ENCODE results near the gene PAF1. TPM values are rescaled to one million over a fixed set of nuclear protein-coding genes. Genes with fewer than 3 reads are reported as not detected.

PAF1 gene
- total RNA-seq, 3 donors from 2014 or later: 48.0 to 50.8 (median 50.2) TPM

GRCh38 chr19:39403331-39404312 is 12.7 kb upstream of the PAF1 start:
- peaks cover 10% of the 10 kb centered on the region for H3K36me3 Mint-ChIP-seq (ENCODE audit: insufficient read depth)
- no peaks in the 10 kb centered on the region for H3K27me3 Mint-ChIP-seq (ENCODE audit: low read depth)
- DNase-seq: peak; percentile 93
- H3K4me3 Mint-ChIP-seq: peak overlapping the region; percentile 83
- H3K4me1 Mint-ChIP-seq (ENCODE audit: low read depth): peaks cover 68% of the 10 kb centered on the region
- no peaks in the 10 kb centered on the region for H3K9me3 Mint-ChIP-seq
- ATAC-seq: peak; percentile 36

GRCh38 chr19:39402346-39403300 is 11.7 kb upstream of the PAF1 start:
- H3K4me1 Mint-ChIP-seq (ENCODE audit: low read depth): peaks cover 72% of the 10 kb centered on the region
- H3K36me3 Mint-ChIP-seq (ENCODE audit: insufficient read depth): peaks cover 2% of the 10 kb centered on the region
- ATAC-seq (peak; percentile 3), DNase-seq (peak; percentile 77)
- no peaks in the 10 kb centered on the region for H3K9me3 Mint-ChIP-seq
- H3K4me3 Mint-ChIP-seq: peak overlapping the region; percentile 83
- H3K27me3 Mint-ChIP-seq (ENCODE audit: low read depth): no peaks in the 10 kb centered on the region

GRCh38 chr19:39401549-39402345 is 10.8 kb upstream of the PAF1 start:
- H3K4me1 Mint-ChIP-seq (ENCODE audit: low read depth): peaks cover 76% of the 10 kb centered on the region
- peaks cover 2% of the 10 kb centered on the region for H3K36me3 Mint-ChIP-seq (ENCODE audit: insufficient read depth)
- ATAC-seq (peak; percentile 56 to 66), DNase-seq (peak; percentile 74)
- no peaks in the 10 kb centered on the region for H3K27me3 Mint-ChIP-seq (ENCODE audit: low read depth)
- no peaks in the 10 kb centered on the region for H3K9me3 Mint-ChIP-seq
- peak overlapping the region; percentile 83 for H3K4me3 Mint-ChIP-seq

- DNase-seq (no peak), ATAC-seq (peak in 1 of 2 donors; percentile 0)
- H3K4me3 Mint-ChIP-seq: peak overlapping the region; percentile 83
- H3K4me1 Mint-ChIP-seq (ENCODE audit: low read depth): peaks cover 73% of the 10 kb centered on the region
- H3K27me3 Mint-ChIP-seq (ENCODE audit: low read depth): no peaks in the 10 kb centered on the region
- no peaks in the 10 kb centered on the region for H3K9me3 Mint-ChIP-seq
- peaks cover 2% of the 10 kb centered on the region for H3K36me3 Mint-ChIP-seq (ENCODE audit: insufficient read depth)
These were observed 10.2 kb upstream of the PAF1 start for GRCh38 chr19:39401070-39401548.

GRCh38 chr19:39400061-39400460 is 9.2 kb upstream of the PAF1 start:
- Mint-ChIP-seq H3K27me3 (ENCODE audit: low read depth) (no peaks in the 10 kb centered on the region), H3K4me1 (ENCODE audit: low read depth) (peaks cover 66% of the 10 kb centered on the region), H3K36me3 (ENCODE audit: insufficient read depth) (peaks cover 8% of the 10 kb centered on the region), H3K9me3 (no peaks in the 10 kb centered on the region), H3K4me3 (peak overlapping the region; percentile 38)
- DNase-seq (no peak), ATAC-seq (no peak)

GRCh38 chr19:39399668-39400050 is 8.8 kb upstream of the PAF1 start:
- Mint-ChIP-seq H3K36me3 (ENCODE audit: insufficient read depth) (peaks cover 10% of the 10 kb centered on the region), H3K9me3 (no peaks in the 10 kb centered on the region), H3K4me1 (ENCODE audit: low read depth) (peaks cover 62% of the 10 kb centered on the region), H3K27me3 (ENCODE audit: low read depth) (no peaks in the 10 kb centered on the region), H3K4me3 (peak overlapping the region; percentile 38)
- DNase-seq (no peak), ATAC-seq (no peak)

- Mint-ChIP-seq H3K9me3 (no peaks in the 10 kb centered on the region), H3K4me1 (ENCODE audit: low read depth) (peaks cover 62% of the 10 kb centered on the region), H3K27me3 (ENCODE audit: low read depth) (no peaks in the 10 kb centered on the region), H3K4me3 (peak overlapping the region; percentile 64), H3K36me3 (ENCODE audit: insufficient read depth) (peaks cover 16% of the 10 kb centered on the region)
- DNase-seq (peak; percentile 50), ATAC-seq (peak; percentile 10)
These were observed 7.5 kb upstream of the PAF1 start for GRCh38 chr19:39398297-39398864.

GRCh38 chr19:39397360-39398296 is 6.7 kb upstream of the PAF1 start:
- peaks cover 18% of the 10 kb centered on the region for H3K36me3 Mint-ChIP-seq (ENCODE audit: insufficient read depth)
- peak overlapping the region; percentile 64 for H3K4me3 Mint-ChIP-seq
- H3K4me1 Mint-ChIP-seq (ENCODE audit: low read depth): peaks cover 63% of the 10 kb centered on the region
- DNase-seq: peak; percentile 96
- peak; percentile 55 to 56 for ATAC-seq
- no peaks in the 10 kb centered on the region for H3K9me3 Mint-ChIP-seq
- H3K27me3 Mint-ChIP-seq (ENCODE audit: low read depth): no peaks in the 10 kb centered on the region

- H3K36me3 Mint-ChIP-seq (ENCODE audit: insufficient read depth): peaks cover 38% of the 10 kb centered on the region
- no peak for ATAC-seq
These were observed 505 bp downstream of the PAF1 start for GRCh38 chr19:39390451-39390750.

GRCh38 chr19:39389631-39390414 is 1.1 kb downstream of the PAF1 start:
- Mint-ChIP-seq H3K4me3 (peak overlapping the region; percentile 99), H3K36me3 (ENCODE audit: insufficient read depth) (peaks cover 38% of the 10 kb centered on the region), H3K27me3 (ENCODE audit: low read depth) (no peaks in the 10 kb centered on the region), H3K9me3 (no peaks in the 10 kb centered on the region), H3K4me1 (ENCODE audit: low read depth) (peaks cover 35% of the 10 kb centered on the region)
- ATAC-seq: no peak
- no peak for DNase-seq

More at GRCh38 chr19:39390451-39390750, 505 bp downstream of the PAF1 start:
- peak; percentile 81 for DNase-seq
- H3K4me1 Mint-ChIP-seq (ENCODE audit: low read depth): peaks cover 37% of the 10 kb centered on the region
- H3K27me3 Mint-ChIP-seq (ENCODE audit: low read depth): no peaks in the 10 kb centered on the region
- H3K9me3 Mint-ChIP-seq: no peaks in the 10 kb centered on the region
- H3K4me3 Mint-ChIP-seq: peak overlapping the region; percentile 99

GRCh38 chr19:39388657-39389056 is 2.2 kb downstream of the PAF1 start:
- Mint-ChIP-seq H3K4me1 (ENCODE audit: low read depth) (peaks cover 30% of the 10 kb centered on the region), H3K36me3 (ENCODE audit: insufficient read depth) (peaks cover 34% of the 10 kb centered on the region), H3K27me3 (ENCODE audit: low read depth) (no peaks in the 10 kb centered on the region), H3K9me3 (no peaks in the 10 kb centered on the region), H3K4me3 (no peak overlapping the region)
- no peak for ATAC-seq
- no peak for DNase-seq

GRCh38 chr19:39386557-39386956 is 4.3 kb downstream of the PAF1 start:
- ATAC-seq: no peak
- no peaks in the 10 kb centered on the region for H3K27me3 Mint-ChIP-seq (ENCODE audit: low read depth)
- no peaks in the 10 kb centered on the region for H3K9me3 Mint-ChIP-seq
- H3K36me3 Mint-ChIP-seq (ENCODE audit: insufficient read depth): peaks cover 32% of the 10 kb centered on the region
- no peak for DNase-seq
- H3K4me3 Mint-ChIP-seq: no peak overlapping the region
- peaks cover 21% of the 10 kb centered on the region for H3K4me1 Mint-ChIP-seq (ENCODE audit: low read depth)

All from activated T-cell treated with anti-CD3 and anti-CD28 coated beads, Interleukin-2, amount 50 U/mL, for 4 hours (primary cell).